ENCODE measurements around the gene EID2.

Gene EID2

DNA sequence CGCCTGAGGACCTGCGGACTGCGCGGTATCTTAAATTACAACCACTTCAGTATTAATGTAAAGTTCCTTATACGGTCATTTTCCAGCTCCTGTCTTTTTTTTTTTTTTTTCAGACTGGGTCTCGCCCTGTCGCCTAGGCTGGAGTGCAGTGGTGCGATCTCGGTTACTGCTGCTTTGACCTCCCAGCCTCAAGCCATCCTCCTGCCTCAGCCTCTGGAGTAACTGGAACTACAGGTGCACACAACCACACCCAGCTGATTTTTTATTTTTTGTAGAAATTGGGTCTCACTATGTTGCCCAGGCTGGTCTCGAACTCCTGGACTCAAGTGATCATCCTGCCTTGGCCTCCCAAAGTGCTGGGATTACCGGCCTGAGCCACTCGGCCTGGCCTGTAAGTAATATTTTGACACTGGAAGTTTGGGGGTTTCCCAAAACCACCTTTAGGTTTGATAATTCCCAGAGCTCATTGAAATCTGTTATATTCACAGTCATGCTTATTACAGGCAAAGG lies 6.9 kb downstream of the EID2 start:
- DNase-seq = no peak

DNA sequence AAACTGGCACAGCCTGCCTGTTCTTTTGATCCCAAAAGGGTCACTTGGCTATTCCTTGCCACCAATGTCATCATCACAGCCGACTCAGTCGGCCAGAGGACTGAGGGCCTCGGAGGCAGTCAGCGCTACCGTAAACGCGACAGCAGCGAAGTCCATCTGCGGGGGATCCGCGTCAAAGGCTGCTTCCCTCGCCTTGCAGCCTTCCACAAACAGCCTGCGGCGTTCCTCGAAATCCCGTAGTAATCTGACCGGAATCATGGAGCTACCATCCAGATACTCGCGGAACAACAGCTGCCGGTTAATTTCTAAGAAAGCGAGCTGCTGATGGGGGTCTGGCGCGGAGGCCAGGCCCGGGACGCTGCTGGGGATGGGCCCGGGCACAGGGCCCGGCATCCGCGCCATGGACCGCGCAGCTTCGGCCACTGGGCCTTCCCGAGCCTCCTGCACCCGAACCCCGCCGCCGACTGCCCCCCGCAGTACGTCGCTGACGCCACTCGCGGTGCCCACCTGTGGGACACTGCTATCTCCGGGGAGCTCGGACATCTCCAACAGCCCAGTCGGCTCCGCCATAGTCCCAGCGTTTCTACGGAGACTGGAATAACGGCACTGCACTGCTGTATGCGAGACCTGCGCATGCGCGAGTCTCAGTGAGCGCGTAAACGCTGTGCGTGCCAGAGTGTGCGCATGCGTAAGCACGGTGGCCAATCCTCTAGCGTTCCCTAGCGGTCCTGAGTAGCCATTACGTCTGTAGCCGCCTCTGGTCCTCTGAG lies 7.5 kb downstream of the EID2 start, which contains the start of gene EID2B:
EID2B (minus strand) TSS at position 620 of the 770 bp plus-strand sequence; CDS start at position 570, 50 bp downstream.
- peak; percentile 94 for DNase-seq

DNA sequence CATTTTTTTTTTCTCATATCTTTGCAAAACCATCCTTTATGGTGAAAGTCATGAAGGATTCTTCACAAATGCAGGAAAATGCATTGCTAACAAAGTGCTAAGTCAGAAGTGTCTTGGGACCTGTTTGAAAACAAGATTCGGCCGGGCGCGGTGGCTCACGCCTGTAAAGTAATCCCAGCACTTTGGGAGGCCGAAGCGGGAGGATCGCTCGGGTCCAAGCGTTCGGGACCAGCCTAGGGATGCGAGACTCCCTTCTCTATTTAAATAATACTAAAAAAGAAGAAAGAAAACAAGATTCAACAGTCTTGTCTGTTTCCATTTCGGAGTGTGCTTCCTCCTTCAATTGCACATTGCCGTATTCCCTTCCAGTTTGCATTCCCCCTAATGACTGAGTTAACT lies 8.1 kb downstream of the EID2 start:
- no peak for DNase-seq

DNA sequence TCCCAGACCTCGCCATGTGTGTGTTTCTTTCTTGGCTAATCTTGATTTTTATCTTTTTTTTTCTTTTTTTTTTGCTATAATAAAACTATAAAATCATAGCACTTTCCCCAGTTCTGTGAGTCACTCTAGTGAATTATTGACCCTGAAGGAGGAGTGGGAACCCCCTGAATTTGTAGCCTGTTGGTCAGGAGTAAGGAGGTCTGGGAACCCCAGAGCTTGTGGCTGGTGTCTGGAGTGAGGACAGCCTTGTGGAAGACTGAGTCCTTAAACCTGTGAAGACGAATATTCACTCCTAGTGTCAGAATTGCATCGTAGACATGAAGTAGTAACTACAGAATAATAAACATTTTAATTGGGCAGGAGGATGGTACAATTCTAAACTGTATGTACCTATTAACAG lies 14.8 kb downstream of the EID2 start:
- DNase-seq = no peak

DNA sequence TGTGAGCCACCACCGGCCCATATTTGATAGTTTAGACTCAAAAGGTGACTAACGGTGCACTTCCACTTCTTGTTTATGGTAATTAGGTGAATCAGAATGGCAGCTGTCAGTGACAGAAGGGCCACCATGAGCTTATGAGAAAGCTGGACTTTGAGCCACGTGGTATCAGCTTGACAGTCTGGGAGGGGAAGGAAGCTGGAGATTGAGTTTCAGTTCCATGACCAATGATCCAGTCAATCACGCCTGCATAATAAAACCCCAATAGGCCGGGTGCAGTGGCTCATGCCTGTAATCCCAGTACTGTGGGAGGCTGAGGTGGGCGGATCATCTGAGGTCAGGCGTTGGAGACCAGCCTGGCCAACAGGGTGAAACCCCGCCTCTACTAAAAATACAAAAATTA lies 15.5 kb downstream of the EID2 start:
- no peak for DNase-seq

DNA sequence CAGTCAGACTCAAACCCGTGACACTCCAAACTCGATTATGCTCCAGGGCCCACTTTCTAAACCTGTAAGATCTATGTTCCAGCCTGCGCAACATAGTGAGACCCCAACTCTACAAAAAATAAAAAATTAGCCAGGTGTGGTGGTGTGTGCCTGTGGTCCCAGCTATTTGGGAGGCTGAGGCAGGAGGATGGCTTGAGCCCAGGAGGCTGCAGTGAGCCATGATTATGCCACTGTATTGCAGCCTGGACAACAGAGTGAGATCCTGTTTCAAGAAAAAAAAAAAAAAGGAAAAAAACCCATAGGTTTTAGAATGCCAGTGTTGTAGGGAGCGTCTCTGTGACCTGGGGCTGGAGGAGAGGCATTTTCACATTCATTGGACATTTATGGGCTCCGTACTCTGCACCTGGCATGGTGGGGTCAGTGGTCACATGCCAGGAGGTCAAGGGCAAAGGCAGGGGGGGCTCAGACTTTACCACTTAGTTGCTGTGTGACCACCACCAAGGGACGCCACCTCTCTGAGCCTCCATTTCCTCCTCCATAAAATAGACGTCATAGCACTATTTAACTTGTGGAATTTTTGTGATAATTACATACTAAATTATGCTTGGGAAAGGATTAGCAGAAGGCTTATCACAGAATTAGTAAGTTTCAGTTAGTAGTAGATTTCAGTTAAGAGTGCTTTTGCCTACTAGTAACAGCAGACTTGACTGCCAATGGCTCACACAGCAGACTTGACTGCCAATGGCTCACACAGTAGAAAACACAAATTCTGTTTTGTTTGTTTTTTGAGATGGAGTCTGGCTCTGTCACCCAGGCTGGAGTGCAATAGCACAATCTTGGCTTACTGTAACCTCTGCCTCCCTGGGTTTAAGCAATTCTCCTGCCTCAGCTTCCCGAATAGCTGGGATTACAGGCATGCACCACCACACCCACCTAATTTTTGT lies 19.1 kb downstream of the EID2 start:
- DNase-seq = no peak

DNA sequence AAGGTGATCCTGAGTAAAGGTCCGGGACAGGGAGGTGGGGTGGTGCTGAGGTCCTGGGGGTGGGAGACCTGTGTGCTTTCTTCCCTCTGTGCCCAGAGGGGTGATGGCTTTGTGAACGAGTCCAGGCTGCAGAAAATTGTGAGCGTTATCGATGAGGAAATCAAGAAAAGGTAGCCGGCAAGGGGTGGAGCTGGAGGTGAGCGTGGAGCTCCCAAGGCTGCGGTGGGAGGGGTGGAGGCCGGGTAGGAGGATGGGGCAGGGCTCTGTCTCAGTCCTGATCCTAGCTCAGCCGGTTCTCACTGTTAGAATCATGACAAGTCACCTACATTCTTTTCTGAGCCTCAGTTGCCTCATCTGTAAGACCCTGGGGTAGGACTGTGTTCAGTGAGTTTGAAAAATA lies 21.0 kb downstream of the EID2 start:
- no peak for DNase-seq

DNA sequence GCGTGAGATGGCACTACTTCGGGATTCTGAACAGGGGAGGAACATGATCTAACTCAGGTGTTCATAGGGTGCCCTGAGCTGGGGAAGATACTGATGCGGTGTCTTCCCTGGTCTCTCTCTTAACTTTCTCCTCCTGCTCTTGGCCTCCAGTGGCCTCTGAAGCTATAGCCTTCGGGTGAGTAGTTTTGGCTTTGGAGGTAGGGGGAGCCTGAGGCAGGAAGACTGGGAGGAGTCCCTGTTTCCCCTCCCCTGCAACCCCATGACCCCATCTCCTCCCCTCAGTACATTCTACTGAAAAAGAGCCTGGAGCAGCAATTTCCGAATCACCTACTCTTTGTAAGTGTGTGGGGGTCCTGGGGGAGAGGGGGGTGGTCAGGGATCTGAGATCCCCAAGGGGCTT lies 21.5 kb downstream of the EID2 start:
- DNase-seq = no peak

DNA sequence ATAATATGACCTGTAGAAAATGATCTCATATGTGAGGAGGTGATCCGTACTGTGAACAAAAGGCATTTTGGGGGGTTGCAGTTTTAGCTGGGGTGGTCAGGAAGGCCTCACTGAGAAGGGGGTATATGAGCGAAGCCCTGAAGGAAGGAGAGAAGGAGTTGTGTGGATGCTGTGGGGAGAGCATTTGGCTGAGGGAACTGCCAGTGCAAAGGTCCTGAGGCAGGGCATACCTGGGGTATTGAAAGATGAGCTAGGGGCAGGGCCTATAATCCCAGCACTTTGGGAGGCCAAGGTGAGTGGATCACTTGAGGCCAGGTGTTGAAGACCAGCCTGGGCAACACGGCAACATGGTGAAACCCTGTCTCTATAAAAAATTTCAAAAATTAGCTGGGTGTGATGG lies 22.5 kb downstream of the EID2 start:
- no peak for DNase-seq

DNA sequence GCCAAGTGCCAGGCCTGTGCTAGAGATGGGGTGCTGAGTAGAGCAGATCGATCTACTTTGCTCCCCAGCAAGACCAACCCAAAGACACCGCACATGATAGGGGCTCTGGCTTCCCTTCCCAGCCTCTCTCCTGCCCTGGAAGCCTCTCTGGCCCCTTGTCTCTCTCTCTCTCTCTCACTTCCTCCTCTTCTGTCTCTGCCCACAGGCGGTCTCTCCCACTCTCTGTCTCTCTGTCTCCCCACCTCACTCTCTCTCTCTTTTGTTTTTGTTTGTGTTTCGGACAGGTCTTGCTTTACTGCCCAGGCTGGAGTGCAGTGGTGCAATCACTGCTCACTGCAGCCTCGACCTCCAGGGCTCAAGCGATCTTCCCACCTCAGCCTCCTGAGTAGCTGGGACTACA lies 23.7 kb downstream of the EID2 start:
- DNase-seq = no peak

DNA sequence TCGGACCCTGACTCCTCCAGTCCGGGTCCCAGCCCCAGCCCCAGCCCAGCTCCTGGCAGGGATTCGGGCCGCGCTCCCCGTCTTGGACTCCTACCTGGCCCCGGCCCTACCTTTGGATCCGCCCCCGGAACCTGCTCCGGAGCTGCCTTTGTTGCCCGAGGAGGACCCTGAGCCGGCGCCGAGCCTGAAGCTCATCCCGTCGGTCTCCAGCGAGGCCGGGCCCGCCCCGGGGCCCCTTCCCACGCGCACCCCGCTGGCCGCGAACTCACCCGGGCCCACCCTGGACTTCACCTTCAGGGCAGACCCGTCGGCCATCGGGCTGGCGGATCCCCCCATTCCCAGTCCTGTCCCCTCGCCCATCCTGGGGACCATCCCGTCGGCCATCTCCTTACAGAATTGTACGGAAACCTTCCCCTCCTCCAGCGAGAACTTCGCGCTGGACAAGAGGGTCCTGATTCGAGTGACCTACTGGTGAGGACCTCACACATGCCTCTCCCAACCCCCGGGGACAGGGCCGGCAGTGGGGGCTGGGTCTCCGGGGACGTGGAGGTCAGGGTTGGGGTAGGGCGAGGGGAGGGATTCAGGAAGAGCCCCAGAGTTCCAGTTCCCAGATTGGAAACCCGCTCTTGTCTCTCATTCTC lies 24.3 kb downstream of the EID2 start:
- no peak for DNase-seq

DNA sequence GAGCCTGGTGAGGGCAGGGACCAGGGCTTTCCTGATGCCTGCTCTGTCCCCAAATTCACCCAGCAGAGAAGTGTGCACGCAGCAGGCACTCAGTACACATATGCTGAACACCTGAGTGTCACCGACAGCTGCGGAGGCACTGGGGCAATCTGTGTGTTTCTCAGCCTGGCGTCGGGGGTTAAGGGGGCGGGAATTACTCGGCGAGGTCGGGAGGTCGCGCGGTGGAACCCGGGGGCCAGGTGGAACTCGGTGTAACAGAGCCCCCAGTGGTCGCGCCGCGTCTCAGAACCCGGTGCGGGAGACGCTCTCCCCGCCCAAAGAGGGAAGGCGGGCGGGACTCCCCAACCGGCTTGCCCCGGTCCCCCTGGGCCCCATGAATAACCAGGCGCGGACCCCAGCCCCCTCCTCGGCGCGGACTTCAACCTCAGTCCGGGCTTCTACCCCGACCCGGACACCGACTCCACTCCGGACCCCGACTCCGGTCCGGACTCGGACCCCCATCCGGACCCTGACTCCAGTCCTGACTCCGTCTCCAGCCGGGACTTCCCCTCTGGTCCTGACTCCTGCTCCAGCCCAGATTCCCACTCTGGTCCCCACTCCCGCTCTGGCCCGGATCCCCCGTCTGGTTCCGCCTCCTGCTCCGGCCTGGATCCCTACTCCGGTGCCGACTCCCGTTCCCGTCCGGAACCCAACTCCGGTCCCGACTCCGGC lies 25.0 kb downstream of the EID2 start, which contains the start of gene SELENOV:
SELENOV (plus strand) TSS at position 300 of the 711 bp plus-strand sequence; CDS start at position 374, 74 bp downstream.
- no peak for DNase-seq

DNA sequence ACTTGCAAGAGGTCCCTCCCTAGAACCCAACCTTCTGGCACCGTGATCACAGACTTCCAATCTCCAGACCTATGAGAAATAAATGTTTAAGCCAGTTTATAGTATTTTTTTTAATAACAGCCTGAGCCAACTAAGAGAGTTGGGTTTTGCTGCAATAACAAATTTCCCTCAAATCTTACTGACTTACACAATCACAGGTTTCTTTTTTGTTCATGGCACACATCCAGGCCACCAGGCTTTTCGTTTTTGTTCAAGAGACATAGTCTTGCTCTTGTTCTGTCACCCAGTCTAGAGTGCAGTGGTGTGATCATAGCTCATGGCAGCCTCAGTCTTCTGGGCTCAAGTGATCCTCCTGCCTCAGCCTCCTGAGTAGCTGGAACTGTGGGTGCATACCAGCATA lies 27.0 kb downstream of the EID2 start:
- DNase-seq = no peak

DNA sequence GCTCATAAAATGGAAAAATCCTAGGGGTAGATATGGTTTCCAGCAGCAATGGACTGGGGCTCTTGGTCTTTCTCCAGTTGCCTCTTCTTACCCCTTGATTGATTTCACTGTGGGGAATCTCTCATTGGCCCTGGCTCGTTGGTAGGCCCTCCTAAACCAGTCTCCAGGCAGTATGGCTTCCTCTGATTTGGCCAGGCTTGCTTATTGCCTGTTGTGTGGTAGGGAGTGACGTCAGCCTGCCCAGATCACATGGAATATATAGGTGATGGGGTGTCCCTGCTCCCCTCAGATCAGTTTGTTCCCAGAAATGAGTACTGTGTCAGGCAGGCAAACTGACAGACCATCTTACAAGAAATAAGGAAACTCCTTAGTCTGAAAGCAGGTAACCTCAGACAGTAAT lies 30.7 kb downstream of the EID2 start:
- no peak for DNase-seq

DNA sequence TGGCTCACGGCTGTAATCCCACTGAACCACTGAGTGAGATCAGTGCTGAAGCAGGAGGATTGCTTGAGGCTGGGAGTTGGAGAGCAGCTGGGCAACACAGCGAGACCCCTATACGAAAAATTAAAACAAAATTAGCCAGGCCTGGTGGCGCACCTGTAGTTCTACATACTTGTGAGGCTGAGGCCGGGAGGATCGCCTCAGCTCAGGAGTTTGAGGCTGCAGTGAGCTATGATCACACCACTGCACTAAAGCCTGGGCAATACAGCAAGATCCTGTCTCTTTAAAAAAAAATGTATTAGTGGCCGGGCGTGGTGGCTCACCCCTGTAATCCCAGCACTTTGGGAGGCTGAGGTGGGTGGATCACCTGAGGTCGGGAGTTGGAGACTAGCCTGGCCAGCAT lies 31.3 kb downstream of the EID2 start:
- DNase-seq = no peak

DNA sequence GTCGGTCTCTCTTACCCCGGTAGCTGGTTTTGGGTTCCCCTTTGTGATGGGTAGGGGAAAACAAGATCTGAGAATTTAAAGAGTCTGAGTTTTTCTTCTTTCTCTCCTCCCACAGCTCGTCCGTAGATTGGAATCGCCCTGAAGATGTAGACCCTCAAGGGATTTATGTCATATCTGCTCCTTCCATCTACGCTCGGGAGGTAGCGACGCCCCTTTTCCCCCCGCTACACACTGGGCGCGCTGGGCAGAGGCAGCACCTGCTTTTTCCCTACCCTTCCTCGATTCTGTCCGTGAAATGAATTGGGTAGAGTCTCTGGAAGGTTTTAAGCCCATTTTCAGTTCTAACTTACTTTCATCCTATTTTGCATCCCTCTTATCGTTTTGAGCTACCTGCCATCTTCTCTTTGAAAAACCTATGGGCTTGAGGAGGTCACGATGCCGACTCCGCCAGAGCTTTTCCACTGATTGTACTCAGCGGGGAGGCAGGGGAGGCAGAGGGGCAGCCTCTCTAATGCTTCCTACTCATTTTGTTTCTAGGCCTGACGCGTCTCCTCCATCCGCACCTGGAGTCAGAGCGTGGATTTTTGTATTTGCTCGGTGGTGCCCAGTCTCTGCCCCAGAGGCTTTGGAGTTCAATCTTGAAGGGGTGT lies 32.1 kb downstream of the EID2 start:
- DNase-seq = no peak

DNA sequence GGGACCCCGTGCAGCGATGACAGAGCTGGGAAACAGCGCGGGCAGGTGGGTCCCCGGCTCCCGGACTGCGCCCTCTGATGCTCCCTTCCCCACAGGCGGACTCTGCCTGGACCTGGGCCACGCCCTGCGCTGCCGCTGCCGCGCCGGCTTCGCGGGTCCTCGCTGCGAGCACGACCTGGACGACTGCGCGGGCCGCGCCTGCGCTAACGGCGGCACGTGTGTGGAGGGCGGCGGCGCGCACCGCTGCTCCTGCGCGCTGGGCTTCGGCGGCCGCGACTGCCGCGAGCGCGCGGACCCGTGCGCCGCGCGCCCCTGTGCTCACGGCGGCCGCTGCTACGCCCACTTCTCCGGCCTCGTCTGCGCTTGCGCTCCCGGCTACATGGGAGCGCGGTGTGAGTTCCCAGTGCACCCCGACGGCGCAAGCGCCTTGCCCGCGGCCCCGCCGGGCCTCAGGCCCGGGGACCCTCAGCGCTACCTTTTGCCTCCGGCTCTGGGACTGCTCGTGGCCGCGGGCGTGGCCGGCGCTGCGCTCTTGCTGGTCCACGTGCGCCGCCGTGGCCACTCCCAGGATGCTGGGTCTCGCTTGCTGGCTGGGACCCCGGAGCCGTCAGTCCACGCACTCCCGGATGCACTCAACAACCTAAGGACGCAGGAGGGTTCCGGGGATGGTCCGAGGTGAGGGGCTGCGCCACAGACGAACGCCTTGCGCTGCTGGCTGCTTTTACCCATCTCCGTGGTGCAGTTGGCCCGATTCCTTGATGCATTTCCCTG lies 32.8 kb downstream of the EID2 start:
- peak; percentile 60 for DNase-seq

DNA sequence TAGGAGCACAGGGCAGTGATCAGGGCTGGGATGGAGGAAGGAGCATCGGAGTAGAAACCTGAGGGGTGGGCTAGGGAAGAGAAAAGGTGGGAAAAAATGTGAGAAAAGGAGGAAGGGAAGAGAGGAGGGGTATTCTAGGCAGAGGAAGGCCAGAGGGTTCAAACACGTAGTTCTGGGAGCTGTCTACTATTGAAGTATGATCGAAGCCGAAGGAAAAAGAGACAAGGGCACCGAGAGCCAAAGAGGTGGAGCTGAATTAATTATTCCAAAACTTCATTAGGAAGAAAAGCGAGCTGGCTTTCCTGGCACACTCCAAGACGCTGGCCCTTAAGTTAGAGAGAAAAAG lies 33.4 kb downstream of the EID2 start:
- no peak for DNase-seq

DNA sequence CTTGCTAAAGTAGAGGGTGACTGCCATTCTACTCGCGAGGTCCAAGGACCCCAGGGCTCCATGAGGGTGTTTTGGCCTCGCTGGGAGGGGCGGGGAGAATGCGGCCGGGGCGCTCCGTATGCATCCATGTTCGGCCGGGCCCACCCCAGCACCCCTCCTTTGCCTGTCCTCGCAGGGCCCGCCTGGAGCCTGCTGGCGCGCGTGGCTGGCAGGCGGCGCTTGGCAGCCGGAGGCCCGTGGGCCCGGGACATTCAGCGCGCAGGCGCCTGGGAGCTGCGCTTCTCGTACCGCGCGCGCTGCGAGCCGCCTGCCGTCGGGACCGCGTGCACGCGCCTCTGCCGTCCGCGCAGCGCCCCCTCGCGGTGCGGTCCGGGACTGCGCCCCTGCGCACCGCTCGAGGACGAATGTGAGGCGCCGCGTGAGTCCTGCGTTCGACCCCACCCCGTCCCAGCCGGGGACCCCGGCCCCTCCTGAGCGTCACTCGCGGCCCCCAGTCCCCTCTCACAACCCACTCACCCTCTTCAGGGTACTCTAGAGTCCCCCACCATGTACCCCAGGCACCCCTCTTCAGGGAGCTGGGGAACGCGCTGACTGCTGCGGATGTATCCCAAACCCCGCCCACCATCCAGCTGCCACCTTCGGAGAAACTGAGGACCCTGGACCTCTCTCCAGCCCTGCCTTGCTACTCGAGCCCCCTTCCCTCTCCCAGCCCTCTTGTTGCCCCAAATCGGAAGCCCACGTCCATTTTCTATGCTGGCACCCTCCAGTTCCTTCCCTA lies 37.1 kb downstream of the EID2 start:
- peak; percentile 63 for DNase-seq

DNA sequence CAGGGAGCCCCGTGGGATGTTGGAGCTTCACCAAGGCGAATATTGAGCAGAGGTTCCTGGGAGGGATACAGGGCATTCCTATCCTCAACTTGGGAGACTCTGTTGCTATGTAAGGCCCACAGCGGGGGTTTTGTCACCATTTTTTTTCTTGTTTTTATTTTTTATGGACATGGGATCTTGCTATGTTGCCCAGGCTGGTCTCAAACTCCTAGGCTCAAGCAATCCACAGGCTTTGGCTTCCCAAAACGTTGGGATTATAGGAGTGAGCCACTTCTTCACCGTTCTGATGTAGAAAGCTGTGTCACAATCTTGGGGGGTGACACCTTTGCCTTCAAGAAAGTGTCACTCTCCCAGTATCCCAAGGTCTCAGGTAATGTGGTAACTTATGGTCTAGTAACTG lies 38.6 kb downstream of the EID2 start:
- DNase-seq = no peak

Measured in NCI-H1048 (cell line).